HG02852 (cell line): ENCODE measurements around the gene NUTF2.
"Not testable (repeated sequence)": the region's sequence is repeated elsewhere in the genome, so short reads cannot be mapped to it uniquely, and the experiment has no call there.

Source experiments
- ATAC-seq: cut with Tn5 transposase; IDR thresholded peaks from one replicate; pipeline ENCODE4 v1.9.1; 2021; ENCODE audit warnings: mild to moderate bottlenecking, moderate library complexity; ENCODE audit not compliant: unreplicated experiment

The NUTF2 gene

GRCh38 chr16:67883146-67883871 lies 36.6 kb downstream of the NUTF2 start:
- ATAC-seq = no peak

- ATAC-seq = no peak
Measured at GRCh38 chr16:67883872-67884261, 37.1 kb downstream of the NUTF2 start.

- ATAC-seq = no peak
Measured at GRCh38 chr16:67884684-67885083, 38.0 kb downstream of the NUTF2 start, which contains the start of gene NRN1L. Gene NRN1L, plus strand, starts transcription at chr16:67884885. Its CDS starts 19 bp downstream, at chr16:67884904.

GRCh38 chr16:67885545-67885944 lies 38.8 kb downstream of the NUTF2 start:
- no peak for ATAC-seq

- ATAC-seq = no peak
Measured at GRCh38 chr16:67885976-67886375, 39.2 kb downstream of the NUTF2 start.

GRCh38 chr16:67886387-67886786 lies 39.7 kb downstream of the NUTF2 start:
- ATAC-seq = no peak

GRCh38 chr16:67888331-67888730 lies 41.6 kb downstream of the NUTF2 start:
- ATAC-seq = no peak

GRCh38 chr16:67892375-67892774 lies 45.6 kb downstream of the NUTF2 start:
- no peak for ATAC-seq

- ATAC-seq = peak; percentile 87
Measured at GRCh38 chr16:67892899-67893742, 46.4 kb downstream of the NUTF2 start, which contains the start of gene PSKH1. Gene PSKH1, plus strand, starts transcription at chr16:67893254. Its CDS starts 15,496 bp downstream, at chr16:67908750.

- ATAC-seq = no peak
Measured at GRCh38 chr16:67893743-67894399, 47.1 kb downstream of the NUTF2 start.

- ATAC-seq = no peak
Measured at GRCh38 chr16:67897231-67897630, 50.5 kb downstream of the NUTF2 start.

GRCh38 chr16:67901734-67902133 lies 55.0 kb downstream of the NUTF2 start:
- ATAC-seq = no peak

- no peak for ATAC-seq
Measured at GRCh38 chr16:67902831-67903230, 56.1 kb downstream of the NUTF2 start.

GRCh38 chr16:67907397-67908180 lies 60.9 kb downstream of the NUTF2 start:
- no peak for ATAC-seq

- no peak for ATAC-seq
Measured at GRCh38 chr16:67909056-67909742, 62.5 kb downstream of the NUTF2 start.

- no peak for ATAC-seq
Measured at GRCh38 chr16:67910158-67910557, 63.4 kb downstream of the NUTF2 start.

GRCh38 chr16:67914758-67915495 lies 68.2 kb downstream of the NUTF2 start:
- no peak for ATAC-seq

GRCh38 chr16:67915496-67915769 lies 68.7 kb downstream of the NUTF2 start:
- ATAC-seq = not testable (repeated sequence)

- ATAC-seq = no peak
Measured at GRCh38 chr16:67915831-67916723, 69.3 kb downstream of the NUTF2 start.
